Neural progenitor cell (in vitro differentiated cells): Measurements from ENCODE around the gene ANKS4B.

Source experiments
- CTCF ChIP-seq: fragments of 200-600 bp; sonication (generic); IDR thresholded peaks from 2 replicates; pipeline ENCODE4 v1.5.1; 2017; ENCODE audit warnings: antibody characterized with exemption, mild to moderate bottlenecking
- EZH2 ChIP-seq: fragments of 200-600 bp; sonication (generic); IDR thresholded peaks from 2 replicates; pipeline ENCODE4 v1.6.1; 2017; ENCODE audit warnings: antibody characterized with exemption, mild to moderate bottlenecking, moderate library complexity
- EZH2phosphoT487 ChIP-seq: fragments of 200-600 bp; sonication (generic); IDR thresholded peaks from 2 replicates; pipeline ENCODE4 v1.6.1; 2017; ENCODE audit warnings: antibody characterized with exemption

- TF ChIP-seq CTCF (no peak), EZH2phosphoT487 (no peak), EZH2 (no peak)
These were observed 38.8 kb downstream of the ANKS4B start for GRCh38 chr16:21272253-21272652.
